Fibroblast of lung (primary cell): Measurements from ENCODE around the gene REEP5. TPM values are rescaled to one million over a fixed set of nuclear protein-coding genes. Genes with fewer than 3 reads are reported as not detected.

Experiments used
- DNase-seq, 2 donors: peaks; one replicate each; pipeline versions ENCODE4 v3.0.0 to v3.0.0-alpha.2; 2010; ENCODE audit warnings: low read depth in 2 of 2
- H2AFZ ChIP-seq: 2 replicates; pipeline ENCODE4 v1.5.1; 2012; ENCODE audit warnings: low read length, control low read depth, inconsistent platforms
- H3K27ac ChIP-seq: 2 replicates; pipeline ENCODE4 v1.5.1; 2011; ENCODE audit warnings: low read length, control low read depth; ENCODE audit not compliant: insufficient read depth
- H3K27me3 ChIP-seq: 2 replicates; pipeline ENCODE4 v1.5.1; 2011; ENCODE audit warnings: mild to moderate bottlenecking, low read length; ENCODE audit not compliant: control insufficient read depth, insufficient read depth
- H3K36me3 ChIP-seq: 2 replicates; pipeline ENCODE4 v1.5.1; 2011; ENCODE audit warnings: low read length; ENCODE audit not compliant: control insufficient read depth, insufficient read depth
- H3K4me1 ChIP-seq: 2 replicates; pipeline ENCODE4 v1.5.1; 2011; ENCODE audit warnings: low read length; ENCODE audit not compliant: control insufficient read depth, insufficient read depth; ENCODE audit errors: extremely low read depth
- H3K4me2 ChIP-seq: 2 replicates; pipeline ENCODE4 v1.5.1; 2011; ENCODE audit warnings: low read length, control low read depth; ENCODE audit not compliant: insufficient read depth; ENCODE audit errors: extremely low read depth
- H3K4me3 ChIP-seq, 4 experiments: fragments of 200-600 bp in 1 of 4; sonication (generic) in 1 of 4; replicated peaks in 1 of 4; 2 replicates each; pipeline ENCODE4 v1.5.1; 2011 to 2016; ENCODE audit warnings: low read length in 4 of 4, low read depth in 3 of 4, mild to moderate bottlenecking in 3 of 4, control low read depth in 2 of 4, inconsistent platforms in 1 of 4, mixed read lengths in 1 of 4; ENCODE audit not compliant: insufficient read depth in 1 of 4; ENCODE audit errors: control extremely low read depth in 1 of 4
- H3K79me2 ChIP-seq: 2 replicates; pipeline ENCODE4 v1.5.1; 2012; ENCODE audit warnings: mild to moderate bottlenecking, low read length, inconsistent platforms; ENCODE audit not compliant: control insufficient read depth, insufficient read depth
- H3K9ac ChIP-seq: 2 replicates; pipeline ENCODE4 v1.5.1; 2011; ENCODE audit warnings: mild to moderate bottlenecking, low read length, control low read depth; ENCODE audit not compliant: insufficient read depth
- H3K9me3 ChIP-seq: 2 replicates; pipeline ENCODE4 v1.5.1; 2012; ENCODE audit warnings: low read depth, low read length; ENCODE audit not compliant: control insufficient read depth, insufficient read depth
- H4K20me1 ChIP-seq: 2 replicates; pipeline ENCODE4 v1.5.1; 2011; ENCODE audit warnings: low read length; ENCODE audit not compliant: control insufficient read depth, insufficient read depth; ENCODE audit errors: extremely low read depth
- CTCF ChIP-seq, 2 donors: IDR thresholded peaks in 1 of 2; conservative IDR thresholded peaks in 1 of 2; 1 replicate in 1 of 2; 2 replicates in 1 of 2; pipeline ENCODE4 v1.5.1; 2011 to 2012; ENCODE audit warnings: low read length in 2 of 2, control low read depth in 1 of 2, inconsistent platforms in 1 of 2, low read depth in 1 of 2, mild to moderate bottlenecking in 1 of 2
- EZH2 ChIP-seq: IDR thresholded peaks from 2 replicates; pipeline ENCODE4 v1.5.1; 2012; ENCODE audit warnings: low read length, control low read depth, mild to moderate bottlenecking; ENCODE audit errors: missing control alignments
- polyA plus RNA-seq, 2 donors: library from polyadenylated mRNA; depleted of rRNA in 1 of 2; stranded (reverse) in 1 of 2; unstranded in 1 of 2; fragments of >200 nt; gene quantifications; 2 replicates each; pipeline ENCODE4 v1.2.1, GENCODE V29; 2011 to 2012; ENCODE audit warnings: missing spikeins in 1 of 2
- total RNA-seq: library from RNA; depleted of rRNA; stranded (reverse); fragments of >200 nt; gene quantifications from 2 replicates; pipeline ENCODE4 v1.2.1, GENCODE V29; 2014

The REEP5 gene
- total and polyA plus RNA-seq, 2 donors (not counting 1 experiment from before 2014, with no cell fraction given): 56.8 to 111 TPM

- Histone ChIP-seq H3K79me2 (no peaks in the 10 kb centered on the region), H4K20me1 (no peaks in the 10 kb centered on the region), H3K9me3 (no peaks in the 10 kb centered on the region), H3K27ac (no peak overlapping the region), H3K36me3 (peaks cover 8% of the 10 kb centered on the region), H3K4me3 (no peak overlapping the region), H3K27me3 (no peaks in the 10 kb centered on the region), H3K4me1 (no peaks in the 10 kb centered on the region), H2AFZ (no peak overlapping the region), H3K9ac (no peak overlapping the region), H3K4me2 (no peak overlapping the region)
- DNase-seq: no peak
- TF ChIP-seq CTCF (conservative IDR thresholded peaks at IDR 0.05 in 1 of 2, IDR thresholded peaks at IDR 0.05 in 1 of 2; ENCODE audit: low read depth in 1 of 2, low read length in 2 of 2) (no peak), EZH2 (no peak)
These were observed 41.6 kb downstream of the REEP5 start for GRCh38 chr5:112880219-112880964.

GRCh38 chr5:112878760-112879159, 43.3 kb downstream of the REEP5 start:
- no peaks in the 10 kb centered on the region for H3K27me3 ChIP-seq
- no peak overlapping the region for H2AFZ ChIP-seq
- H3K79me2 ChIP-seq: no peaks in the 10 kb centered on the region
- H3K4me2 ChIP-seq: no peak overlapping the region
- no peaks in the 10 kb centered on the region for H3K4me1 ChIP-seq
- H3K36me3 ChIP-seq: peaks cover 4% of the 10 kb centered on the region
- no peak overlapping the region for H3K27ac ChIP-seq
- no peak overlapping the region for H3K4me3 ChIP-seq
- no peaks in the 10 kb centered on the region for H4K20me1 ChIP-seq
- no peak for TF ChIP-seq CTCF (conservative IDR thresholded peaks at IDR 0.05 in 1 of 2, IDR thresholded peaks at IDR 0.05 in 1 of 2; ENCODE audit: low read depth in 1 of 2, low read length in 2 of 2)
- TF ChIP-seq EZH2: no peak
- H3K9ac ChIP-seq: no peak overlapping the region
- no peaks in the 10 kb centered on the region for H3K9me3 ChIP-seq
- DNase-seq: peak in 1 of 2 donors; percentile 75

- no peaks in the 10 kb centered on the region for H3K79me2 ChIP-seq
- H3K27ac ChIP-seq: no peak overlapping the region
- H2AFZ ChIP-seq: no peak overlapping the region
- no peak for DNase-seq
- H3K36me3 ChIP-seq: peaks cover 3% of the 10 kb centered on the region
- H3K27me3 ChIP-seq: no peaks in the 10 kb centered on the region
- TF ChIP-seq CTCF (conservative IDR thresholded peaks at IDR 0.05 in 1 of 2, IDR thresholded peaks at IDR 0.05 in 1 of 2; ENCODE audit: low read depth in 1 of 2, low read length in 2 of 2) (no peak), EZH2 (no peak)
- no peaks in the 10 kb centered on the region for H3K4me1 ChIP-seq
- H3K4me3 ChIP-seq: no peak overlapping the region
- H4K20me1 ChIP-seq: no peaks in the 10 kb centered on the region
- no peak overlapping the region for H3K4me2 ChIP-seq
- no peak overlapping the region for H3K9ac ChIP-seq
- H3K9me3 ChIP-seq: no peaks in the 10 kb centered on the region
These were observed 43.9 kb downstream of the REEP5 start for GRCh38 chr5:112878101-112878500.
